Naive thymus-derived CD8-positive, alpha-beta T cell (primary cell): ENCODE measurements around the gene REV3L. TPM values are rescaled to one million over a fixed set of nuclear protein-coding genes. Genes with fewer than 3 reads are reported as not detected.

Source experiments
- ATAC-seq, 2 donors: fragments of 150-1000 bp; cut with Tn5 transposase in 1 of 2; sonication (Bioruptor Pico), chemical (Tn5 transposase) in 1 of 2; 1 replicate in 1 of 2; 2 replicates in 1 of 2; pipeline ENCODE4 v1.10.0; 2021; ENCODE audit warnings: mild to moderate bottlenecking in 2 of 2, moderate library complexity in 2 of 2
- POLR2A ChIA-PET: fragments of 350-600 bp; sonication (Branson Sonifier 250); formaldehyde crosslinking; loops from one replicate; lab custom pipeline; 2021; ENCODE audit warnings: antibody characterized with exemption; lab: Charles Lee
- DNase-seq, 10 donors: peaks; one replicate each; pipeline versions ENCODE4 v3.0.0 to v3.0.0-alpha.2; 2020 to 2022
- H3K27ac Mint-ChIP-seq, 10 donors: one replicate each; pipeline ENCODE4 v1.8.0; 2020 to 2022; ENCODE audit warnings: mild to moderate bottlenecking in 10 of 10, mixed read lengths in 10 of 10, moderate library complexity in 4 of 10, inconsistent platforms in 1 of 10
- H3K27me3 Mint-ChIP-seq, 5 donors: one replicate each; pipeline ENCODE4 v1.8.0; 2021 to 2022; ENCODE audit warnings: mixed read lengths in 5 of 5
- H3K36me3 Mint-ChIP-seq, 3 donors: one replicate each; pipeline ENCODE4 v1.8.0; 2020 to 2022; ENCODE audit warnings: mixed read lengths in 3 of 3, mild to moderate bottlenecking in 2 of 3, inconsistent platforms in 1 of 3
- H3K4me1 Mint-ChIP-seq, 4 donors: one replicate each; pipeline ENCODE4 v1.8.0; 2021 to 2022; ENCODE audit warnings: mixed read lengths in 4 of 4
- H3K4me3 Mint-ChIP-seq, 10 donors: one replicate each; pipeline ENCODE4 v1.8.0; 2020 to 2022; ENCODE audit warnings: mild to moderate bottlenecking in 10 of 10, mixed read lengths in 10 of 10, moderate library complexity in 6 of 10, inconsistent platforms in 1 of 10
- H3K9me3 Mint-ChIP-seq, 9 donors: one replicate each; pipeline ENCODE4 v1.8.0; 2020 to 2022; ENCODE audit warnings: mixed read lengths in 9 of 9, mild to moderate bottlenecking in 3 of 9, inconsistent platforms in 1 of 9, moderate library complexity in 1 of 9
- polyA plus RNA-seq, 3 donors: library from polyadenylated mRNA; unstranded; fragments of 300-500 nt; fragmentation: Illumina TruSeq; gene quantifications; one replicate each; pipeline ENCODE4 v1.2.3, GENCODE V29; 2021
- total RNA-seq, 8 experiments: library from RNA in 2 of 8; stranded (reverse) in 2 of 8; gene quantifications; one replicate each; pipeline ENCODE4 v1.2.3 and lab custom pipeline; 2021 to 2026

The REV3L gene
- total and polyA plus RNA-seq, 5 experiments from 2014 or later = 3.2 to 36.5 (median 12.1) TPM

- no peak for ATAC-seq
- Mint-ChIP-seq H3K4me3 (no peak overlapping the region), H3K27ac (no peak overlapping the region), H3K27me3 (no peaks in the 10 kb centered on the region), H3K36me3 (peaks cover 0 to 8% (median 5%) of the 10 kb centered on the region in 3 donors), H3K9me3 (no peaks in the 10 kb centered on the region), H3K4me1 (peaks cover 6 to 20% (median 13%) of the 10 kb centered on the region in 4 donors)
- DNase-seq = no peak
- POLR2A ChIA-PET = interaction anchor here (1.5 kb wide), 1 partner anchor 9 kb away, joined by 6 read pairs; the partner anchor contains the start of gene REV3L
Observed at GRCh38 chr6:111492499-111492898, 9.5 kb upstream of the REV3L start.

GRCh38 chr6:111490067-111490466 is 7.0 kb upstream of the REV3L start:
- Mint-ChIP-seq H3K4me1 (peaks cover 6 to 29% (median 25%) of the 10 kb centered on the region in 4 donors), H3K4me3 (no peak overlapping the region), H3K9me3 (no peaks in the 10 kb centered on the region), H3K27me3 (no peaks in the 10 kb centered on the region), H3K36me3 (peaks cover 0 to 8% (median 5%) of the 10 kb centered on the region in 3 donors), H3K27ac (no peak overlapping the region)
- DNase-seq (no peak), ATAC-seq (no peak)
- POLR2A ChIA-PET = interaction anchor here (0.6 to 0.7 kb wide), 3 partner anchors 85 to 649 kb away, joined by 3 to 5 read pairs (median 3); no protein-coding TSS in a partner anchor

- DNase-seq = no peak
- POLR2A ChIA-PET = no interaction called here
- H3K36me3 Mint-ChIP-seq = peaks cover 0 to 8% (median 4%) of the 10 kb centered on the region in 3 donors
- no peaks in the 10 kb centered on the region for H3K27me3 Mint-ChIP-seq
- H3K4me3 Mint-ChIP-seq = no peak overlapping the region
- no peak for ATAC-seq
- H3K4me1 Mint-ChIP-seq = peaks cover 7 to 35% (median 27%) of the 10 kb centered on the region in 4 donors
- H3K9me3 Mint-ChIP-seq = no peaks in the 10 kb centered on the region
- H3K27ac Mint-ChIP-seq = peak overlapping the region in 2 of 10 donors; percentile 27 to 47
Observed at GRCh38 chr6:111487661-111488060, 4.6 kb upstream of the REV3L start.

- Mint-ChIP-seq H3K27ac (peak overlapping the region in 3 of 10 donors; percentile 47 to 60 (median 56)), H3K9me3 (no peaks in the 10 kb centered on the region), H3K36me3 (peaks cover 0 to 8% (median 4%) of the 10 kb centered on the region in 3 donors), H3K4me3 (no peak overlapping the region), H3K27me3 (no peaks in the 10 kb centered on the region), H3K4me1 (peaks cover 8 to 37% (median 29%) of the 10 kb centered on the region in 4 donors)
- POLR2A ChIA-PET = no interaction called here
- DNase-seq = no peak
- ATAC-seq = no peak
Observed at GRCh38 chr6:111486921-111487320, 3.9 kb upstream of the REV3L start.

GRCh38 chr6:111486475-111486874 is 3.5 kb upstream of the REV3L start:
- Mint-ChIP-seq H3K27me3 (no peaks in the 10 kb centered on the region), H3K36me3 (peaks cover 0 to 8% (median 4%) of the 10 kb centered on the region in 3 donors), H3K4me1 (peaks cover 11 to 41% (median 33%) of the 10 kb centered on the region in 4 donors), H3K4me3 (no peak overlapping the region), H3K9me3 (no peaks in the 10 kb centered on the region), H3K27ac (peak overlapping the region in 2 of 10 donors; percentile 14 to 47)
- no peak for ATAC-seq
- POLR2A ChIA-PET = no interaction called here
- no peak for DNase-seq

- Mint-ChIP-seq H3K4me3 (peak overlapping the region in 5 of 10 donors; percentile 14 to 55 (median 46)), H3K4me1 (peaks cover 16 to 48% (median 40%) of the 10 kb centered on the region in 4 donors), H3K9me3 (no peaks in the 10 kb centered on the region), H3K36me3 (peaks cover 0 to 4% (median 3%) of the 10 kb centered on the region in 3 donors), H3K27ac (peak overlapping the region in 4 of 10 donors; percentile 44 to 77 (median 62)), H3K27me3 (no peaks in the 10 kb centered on the region)
- POLR2A ChIA-PET = interaction anchor here (0.7 kb wide), 1 partner anchor 525 kb away, joined by 5 read pairs; no protein-coding TSS in a partner anchor
- DNase-seq = no peak
- ATAC-seq = no peak
Observed at GRCh38 chr6:111485342-111485741, 2.3 kb upstream of the REV3L start.

GRCh38 chr6:111484633-111484930 is 1.6 kb upstream of the REV3L start:
- H3K27me3 Mint-ChIP-seq = no peaks in the 10 kb centered on the region
- no peaks in the 10 kb centered on the region for H3K9me3 Mint-ChIP-seq
- H3K4me3 Mint-ChIP-seq = peak overlapping the region; percentile 93 to 100 (median 97)
- POLR2A ChIA-PET = interaction anchor here (1.2 to 2.5 kb wide), 5 partner anchors 8 to 610 kb away, joined by 3 to 35 read pairs (median 6); partner anchors contain the start of genes AMD1 and TRAF3IP2
- peaks cover 16 to 48% (median 38%) of the 10 kb centered on the region in 4 donors for H3K4me1 Mint-ChIP-seq
- ATAC-seq (no peak), DNase-seq (peak in 2 of 10 donors; percentile 20 to 24)
- peaks cover 0 to 4% (median 3%) of the 10 kb centered on the region in 3 donors for H3K36me3 Mint-ChIP-seq
- H3K27ac Mint-ChIP-seq = peak overlapping the region; percentile 96 to 100 (median 99)

GRCh38 chr6:111483736-111484632 is 966 bp upstream of the REV3L start:
- H3K27me3 Mint-ChIP-seq = no peaks in the 10 kb centered on the region
- no peaks in the 10 kb centered on the region for H3K9me3 Mint-ChIP-seq
- H3K27ac Mint-ChIP-seq = peak overlapping the region; percentile 96 to 100 (median 99)
- peak in 1 of 2 donors; percentile 26 for ATAC-seq
- peaks cover 16 to 50% (median 39%) of the 10 kb centered on the region in 4 donors for H3K4me1 Mint-ChIP-seq
- peak in 6 of 10 donors; percentile 63 to 91 (median 82) for DNase-seq
- peak overlapping the region; percentile 95 to 100 (median 97) for H3K4me3 Mint-ChIP-seq
- H3K36me3 Mint-ChIP-seq = peaks cover 0 to 4% (median 3%) of the 10 kb centered on the region in 3 donors
- POLR2A ChIA-PET = interaction anchor here (0.6 to 2.5 kb wide), 13 partner anchors 8 to 669 kb away, joined by 3 to 35 read pairs (median 5); partner anchors contain the start of genes AMD1, CDK19, FAM229B and TRAF3IP2

GRCh38 chr6:111482188-111482958 is 645 bp downstream of the REV3L start:
- Mint-ChIP-seq H3K36me3 (no peaks in the 10 kb centered on the region), H3K27me3 (no peaks in the 10 kb centered on the region), H3K27ac (peak overlapping the region; percentile 91 to 100 (median 98)), H3K4me3 (peak overlapping the region; percentile 86 to 99 (median 97)), H3K4me1 (peaks cover 20 to 54% (median 46%) of the 10 kb centered on the region in 4 donors), H3K9me3 (no peaks in the 10 kb centered on the region)
- ATAC-seq = peak; percentile 20 to 37
- POLR2A ChIA-PET = interaction anchor here (0.6 to 2.5 kb wide), 19 partner anchors 10 to 1127 kb away, joined by 3 to 35 read pairs (median 4); partner anchors contain the start of genes FAM229B, TRAF3IP2 and TUBE1
- peak in 9 of 10 donors; percentile 31 to 77 (median 53) for DNase-seq

GRCh38 chr6:111481836-111482187 is 1.2 kb downstream of the REV3L start:
- Mint-ChIP-seq H3K9me3 (no peaks in the 10 kb centered on the region), H3K4me1 (peaks cover 24 to 53% (median 47%) of the 10 kb centered on the region in 4 donors), H3K27ac (peak overlapping the region; percentile 91 to 100 (median 98)), H3K36me3 (no peaks in the 10 kb centered on the region), H3K27me3 (no peaks in the 10 kb centered on the region), H3K4me3 (peak overlapping the region; percentile 86 to 99 (median 97))
- no peak for DNase-seq
- POLR2A ChIA-PET = interaction anchor here (1.3 kb wide), 1 partner anchor 222 kb away, joined by 3 read pairs; a partner anchor contains a TSS
- ATAC-seq = no peak

GRCh38 chr6:111480988-111481822 is 1.8 kb downstream of the REV3L start:
- ATAC-seq = no peak
- POLR2A ChIA-PET = interaction anchor here (0.7 to 1.3 kb wide), 2 partner anchors 164 to 222 kb away, joined by 3 to 7 read pairs; a partner anchor contains a TSS
- H3K27me3 Mint-ChIP-seq = no peaks in the 10 kb centered on the region
- H3K9me3 Mint-ChIP-seq = no peaks in the 10 kb centered on the region
- no peak for DNase-seq
- no peaks in the 10 kb centered on the region for H3K36me3 Mint-ChIP-seq
- peaks cover 24 to 47% (median 41%) of the 10 kb centered on the region in 4 donors for H3K4me1 Mint-ChIP-seq
- H3K27ac Mint-ChIP-seq = peak overlapping the region; percentile 91 to 100 (median 98)
- peak overlapping the region; percentile 86 to 99 (median 97) for H3K4me3 Mint-ChIP-seq
